ENCODE data around the gene ADAMTSL2.

GRCh38 chr9:133568186-133568585 lies 33.7 kb downstream of the ADAMTSL2 start:
- TF ChIP-seq CTCF (IDR thresholded peaks at IDR 0.05), result no peak
- TF ChIP-seq POLR2A (IDR thresholded peaks at IDR 0.05), result no peak

Measured in vagina (tissue), 2 donors.